Stimulated activated CD4-positive, alpha-beta T cell treated with anti-CD3 and anti-CD28 coated beads, Interleukin-1b, Interleukin-23, amount 100 ng/mL, for 1 hour (primary cell): ENCODE measurements around the gene VIPR1.
A peak's percentile ranks its signal among the peaks of the same experiment; 100 is the strongest.

Experiments used
- DNase-seq, 2 donors: peaks; one replicate each; pipeline ENCODE4 v3.0.0-alpha.2; 2020; ENCODE audit warnings: low read depth in 2 of 2

Gene VIPR1

DNA sequence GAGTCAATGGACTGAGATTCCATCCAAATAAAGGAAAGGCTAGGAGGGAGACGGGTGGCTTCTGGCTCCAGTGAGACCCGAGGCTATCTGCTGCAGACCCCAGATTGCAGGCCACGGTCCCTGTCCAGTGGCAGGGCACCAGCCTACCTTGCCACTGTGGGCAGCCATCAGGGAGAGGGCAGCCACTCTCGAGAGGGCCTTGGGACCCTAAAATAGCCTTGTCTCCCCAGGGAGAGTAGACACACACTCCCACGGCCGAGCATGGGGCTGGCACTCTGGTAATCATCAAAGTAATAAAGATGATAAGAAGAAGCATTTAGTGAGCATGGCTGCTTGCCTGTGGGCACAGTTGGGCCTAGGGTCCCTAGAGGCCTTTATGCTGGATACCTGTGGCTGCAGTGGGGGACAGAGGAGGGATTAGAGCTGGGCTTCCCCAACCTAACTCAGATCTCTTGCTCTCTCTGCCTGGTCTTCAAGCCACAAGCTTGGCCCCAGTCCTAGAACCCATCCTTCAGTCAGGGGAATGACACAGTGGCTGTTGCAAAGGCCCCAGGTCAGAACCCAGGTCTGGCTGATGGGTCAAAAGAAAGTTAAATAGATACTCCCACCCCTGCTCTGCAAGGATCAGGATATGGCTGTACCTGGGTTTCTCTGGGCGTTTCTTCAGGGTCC, 9.2 kb upstream of the VIPR1 start:
- DNase-seq: no peak

DNA sequence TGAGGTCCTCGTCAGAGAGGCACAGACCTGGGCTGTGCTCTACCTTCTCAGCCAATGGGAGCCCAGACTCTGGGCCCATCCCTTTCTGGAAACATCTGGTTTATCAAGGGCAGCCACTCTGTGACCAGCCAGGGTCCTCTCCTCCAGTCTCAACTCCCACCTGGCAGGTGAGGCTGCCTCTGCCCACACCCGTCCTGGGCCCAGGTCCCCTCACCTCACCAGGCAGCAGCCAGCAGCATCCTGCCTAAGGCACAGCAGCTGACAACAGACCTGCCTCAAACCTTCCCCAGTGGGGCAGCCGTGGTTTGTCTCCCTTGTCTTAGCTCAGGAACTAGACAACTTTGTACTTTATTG, 8.7 kb upstream of the VIPR1 start:
- no peak for DNase-seq

DNA sequence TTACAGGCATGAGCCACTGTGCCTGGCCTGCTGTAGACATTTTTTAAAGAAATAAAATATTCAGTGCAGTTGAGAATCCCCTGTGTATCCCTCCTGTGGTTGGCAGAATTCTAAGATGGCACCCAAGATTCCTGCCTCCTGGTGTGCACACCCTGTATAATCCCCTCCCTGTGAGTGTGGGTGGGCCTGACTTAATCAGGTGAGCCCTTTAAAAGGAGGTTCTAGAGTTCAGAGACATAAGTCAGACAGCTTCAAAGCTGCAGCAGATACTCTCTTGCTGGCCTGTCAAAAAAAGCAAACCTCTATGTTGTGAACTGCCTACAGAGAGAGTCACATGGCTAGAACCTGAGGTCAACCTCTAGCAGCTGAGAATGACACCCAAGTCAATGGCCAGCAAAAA, 7.0 kb upstream of the VIPR1 start:
- DNase-seq: no peak

DNA sequence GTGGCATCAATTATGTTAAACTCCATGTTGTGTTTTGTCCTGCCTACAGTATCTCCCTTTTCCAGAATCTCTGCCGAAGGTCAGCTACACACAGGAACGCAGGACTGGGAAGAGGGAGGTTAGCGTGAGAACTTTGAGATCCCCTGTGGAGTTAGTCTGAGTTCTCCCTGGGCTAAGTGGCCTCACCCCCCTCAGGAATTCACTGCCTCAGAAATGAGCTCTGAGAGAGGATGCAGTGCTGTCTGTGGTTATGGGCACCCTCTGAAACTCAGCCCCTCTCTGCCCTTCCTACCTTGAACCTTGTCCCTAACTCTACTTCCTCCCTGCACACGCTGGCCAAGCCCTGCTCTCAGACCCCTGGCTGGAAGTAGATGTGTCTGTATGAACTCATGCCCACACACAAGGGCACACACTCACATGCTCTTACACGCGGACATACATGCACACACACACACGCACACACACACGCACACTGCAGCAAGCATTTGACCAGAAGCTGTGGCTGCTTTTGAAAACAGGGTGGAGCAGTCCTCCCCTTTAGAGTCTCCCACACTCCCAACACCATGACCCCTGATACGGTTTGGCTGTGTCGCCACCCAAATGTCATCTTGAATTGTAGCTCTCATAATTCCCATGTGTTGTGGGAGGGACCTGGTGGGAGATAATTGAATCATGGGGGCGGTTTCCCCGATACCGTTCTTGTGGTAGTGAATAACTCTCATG, 5.3 kb upstream of the VIPR1 start:
- DNase-seq: no peak

DNA sequence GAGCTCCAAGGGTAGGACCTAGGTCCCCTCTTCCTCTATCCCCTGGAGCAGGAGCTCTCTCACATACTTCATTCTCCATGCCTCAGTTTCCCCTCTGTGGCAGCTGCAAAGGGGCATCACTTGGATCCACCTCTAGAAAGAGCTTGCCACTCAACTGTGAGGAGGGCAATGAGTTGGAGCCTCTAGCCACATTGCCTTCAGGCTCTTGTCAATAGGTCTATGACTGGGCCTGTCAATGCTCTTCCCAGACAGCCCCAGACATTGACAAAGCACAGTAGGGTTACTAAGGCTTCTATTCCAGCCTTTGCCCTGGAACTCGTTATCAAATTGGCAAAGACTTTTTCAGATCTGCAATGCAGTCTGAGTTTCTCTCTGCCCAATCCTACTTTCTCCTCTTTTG, 4.4 kb upstream of the VIPR1 start:
- DNase-seq: no peak

DNA sequence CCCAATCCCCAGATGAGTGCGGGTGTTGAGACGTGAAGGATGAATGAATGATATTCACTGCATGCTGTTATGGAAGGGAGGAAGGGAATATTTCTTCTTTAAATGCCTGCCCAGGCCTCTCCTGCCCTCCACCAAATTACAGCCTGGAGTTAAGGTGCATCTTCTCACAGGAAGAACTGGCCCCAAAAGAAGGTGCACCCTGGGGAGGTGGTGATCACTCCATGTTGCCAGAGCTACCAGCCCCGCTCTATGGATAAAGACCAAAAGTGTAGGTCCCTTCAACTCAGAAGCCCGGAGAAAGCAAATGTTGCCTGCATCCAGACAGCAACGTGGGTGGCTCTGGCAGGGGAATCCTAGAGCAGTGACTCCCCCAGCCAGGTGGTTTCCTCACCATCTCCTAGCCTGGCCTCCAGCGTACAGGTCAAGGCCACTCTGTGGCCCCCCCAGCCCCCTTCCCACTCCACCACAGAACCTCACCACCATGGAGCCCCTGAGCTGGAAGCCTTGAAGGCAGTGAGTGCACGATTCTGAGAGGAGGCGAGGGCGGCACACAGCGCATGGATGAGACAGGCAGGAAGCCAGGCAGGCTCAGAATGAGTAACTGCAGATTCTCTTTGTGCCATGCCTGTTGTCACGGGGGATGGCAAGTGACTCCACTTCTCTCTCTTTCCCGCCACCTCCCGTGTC, 3.5 kb upstream of the VIPR1 start:
- DNase-seq: no peak

DNA sequence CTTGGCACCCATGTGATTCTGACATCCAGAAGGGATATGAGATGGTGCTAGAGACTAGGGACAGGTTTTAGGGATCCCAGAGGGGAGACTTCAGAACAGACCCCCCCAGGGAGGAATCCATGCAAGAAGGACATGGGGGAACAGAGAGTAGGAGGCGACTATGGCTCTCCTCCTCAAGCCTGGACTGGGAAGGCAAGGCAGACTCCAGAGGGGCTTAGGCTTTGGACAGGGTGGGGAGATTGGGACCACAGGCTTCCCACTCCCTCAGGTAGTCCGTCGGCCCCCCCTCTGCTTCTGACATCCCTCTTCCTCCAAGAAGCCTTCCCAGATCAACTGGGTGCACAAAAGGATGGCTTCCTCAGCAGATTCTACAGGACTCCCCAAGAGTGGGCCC, 3.0 kb upstream of the VIPR1 start:
- no peak for DNase-seq

DNA sequence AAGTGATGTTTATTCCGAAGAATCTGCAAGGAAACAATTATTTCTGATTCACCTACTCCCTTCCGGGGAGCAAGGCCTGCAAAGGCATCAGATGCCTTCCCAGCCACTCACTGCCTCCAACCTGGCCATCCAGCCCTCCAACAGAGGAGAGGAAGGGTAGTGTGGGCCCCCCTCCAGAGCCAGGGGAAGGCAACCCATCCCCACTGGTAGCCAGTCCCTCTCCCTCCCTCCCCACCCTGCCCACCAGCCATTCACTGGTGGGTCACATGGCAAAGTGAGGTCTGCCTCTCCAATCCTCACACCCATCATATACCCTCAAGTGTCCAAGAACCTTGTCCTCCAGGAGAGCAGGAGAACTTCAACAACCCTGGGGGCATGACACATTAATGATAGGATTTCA, 2.4 kb upstream of the VIPR1 start:
- DNase-seq: no peak

DNA sequence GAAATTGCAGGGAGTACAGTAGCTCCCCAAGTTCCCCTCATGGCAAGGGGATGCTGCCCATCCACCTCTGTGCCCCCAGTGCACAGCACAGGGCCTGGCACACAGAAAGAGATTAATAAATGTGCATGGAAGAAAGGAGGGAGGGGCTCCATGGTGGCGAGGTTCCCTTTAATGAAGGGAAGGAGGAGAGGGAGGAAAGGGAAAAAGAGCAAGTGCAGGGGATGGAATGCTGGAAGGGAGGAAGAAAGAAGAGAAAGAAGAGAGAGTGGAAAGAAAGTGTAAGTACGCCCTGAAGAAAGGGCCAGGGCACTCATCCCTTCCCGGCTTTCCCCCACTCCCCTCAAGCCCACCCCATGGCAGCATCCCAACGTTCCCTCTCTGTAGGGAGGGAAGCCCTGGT, 1.5 kb upstream of the VIPR1 start:
- DNase-seq: no peak

DNA sequence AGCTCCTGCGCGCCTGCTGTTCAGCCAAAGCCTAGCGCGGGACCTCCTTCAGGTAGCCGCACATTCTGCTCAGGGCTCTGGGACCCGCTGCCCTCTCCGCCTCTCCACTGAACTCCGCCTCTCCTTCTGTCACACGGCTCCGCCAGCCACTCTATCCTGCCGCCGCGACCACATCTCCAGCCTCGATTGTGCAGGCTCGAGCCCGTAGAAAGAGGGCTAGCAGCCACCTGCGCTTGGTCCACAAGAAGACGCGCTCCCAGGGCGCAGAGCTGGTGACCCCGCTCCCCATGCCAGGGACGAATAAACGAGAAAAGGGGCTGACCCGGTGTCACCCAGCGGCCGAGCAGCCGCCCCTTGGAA, 1.1 kb upstream of the VIPR1 start:
- DNase-seq: no peak

DNA sequence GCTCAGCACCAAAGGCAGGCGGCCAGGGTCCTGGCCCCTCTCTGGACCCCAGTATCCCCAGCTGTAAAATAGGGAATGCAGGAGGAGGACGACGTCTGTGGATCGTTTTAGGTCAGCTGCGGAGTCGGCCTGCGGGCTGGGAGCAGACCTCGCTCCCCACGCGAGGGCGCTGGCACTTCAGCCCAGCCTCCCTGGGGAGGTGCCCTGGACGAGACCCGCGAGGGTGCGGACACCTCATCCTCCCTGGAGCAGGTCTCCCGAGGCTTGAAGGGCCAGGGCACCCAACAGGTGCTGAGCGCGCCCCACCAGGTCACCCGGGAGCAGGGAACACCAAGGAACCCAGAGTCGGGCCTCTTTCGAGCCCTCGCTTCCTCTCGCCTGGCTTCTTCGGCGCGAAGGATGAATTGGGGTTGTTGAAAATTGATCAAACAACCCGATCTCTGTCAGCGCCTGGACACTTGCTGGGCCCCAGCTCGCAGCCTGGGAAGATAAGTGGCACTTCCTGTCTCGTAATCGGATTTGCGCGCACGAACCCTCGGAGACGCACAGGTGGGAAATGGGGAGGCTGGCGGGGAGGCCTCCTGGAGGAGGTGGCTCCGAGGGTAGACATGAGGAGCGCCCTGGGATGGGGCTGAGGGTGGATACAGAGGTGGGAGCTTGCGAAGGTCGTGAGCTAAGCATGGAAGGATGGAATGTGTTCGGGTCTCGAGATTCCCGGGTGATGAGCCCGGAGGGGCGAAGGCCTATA, 588 bp upstream of the VIPR1 start:
- DNase-seq: peak; percentile 31 to 42

DNA sequence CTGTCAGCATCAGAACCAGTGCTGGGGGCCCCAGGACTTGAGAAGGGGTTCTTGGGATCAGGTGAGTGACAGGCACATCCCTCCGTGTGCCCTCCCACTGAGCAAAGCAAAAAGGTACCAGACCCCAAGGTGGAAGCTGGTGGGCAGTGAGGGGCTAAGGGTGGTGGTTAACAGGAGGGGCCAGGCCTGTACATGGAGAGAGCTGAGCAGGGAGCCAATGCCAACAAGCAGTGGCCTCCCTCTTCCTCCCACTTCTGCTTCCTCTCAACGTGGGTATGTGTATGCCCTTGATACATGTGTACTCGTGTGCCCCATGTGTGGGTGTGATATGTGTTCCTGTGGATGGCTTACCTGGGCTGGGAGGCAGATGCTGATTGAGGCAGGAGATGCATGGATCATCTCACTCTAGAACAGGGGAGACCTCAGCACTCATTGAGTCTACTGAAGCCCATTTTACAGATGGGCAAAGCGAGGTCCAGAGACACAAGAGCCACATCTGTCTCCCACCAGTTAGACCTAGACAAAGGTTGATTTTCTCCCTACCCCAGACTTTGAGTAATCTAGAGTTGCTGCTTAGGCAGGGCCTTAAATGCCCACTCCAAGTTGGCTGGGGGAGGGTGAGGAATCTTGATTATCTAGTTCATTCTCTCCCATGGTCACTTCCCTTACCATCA, 945 bp downstream of the VIPR1 start:
- DNase-seq: no peak

DNA sequence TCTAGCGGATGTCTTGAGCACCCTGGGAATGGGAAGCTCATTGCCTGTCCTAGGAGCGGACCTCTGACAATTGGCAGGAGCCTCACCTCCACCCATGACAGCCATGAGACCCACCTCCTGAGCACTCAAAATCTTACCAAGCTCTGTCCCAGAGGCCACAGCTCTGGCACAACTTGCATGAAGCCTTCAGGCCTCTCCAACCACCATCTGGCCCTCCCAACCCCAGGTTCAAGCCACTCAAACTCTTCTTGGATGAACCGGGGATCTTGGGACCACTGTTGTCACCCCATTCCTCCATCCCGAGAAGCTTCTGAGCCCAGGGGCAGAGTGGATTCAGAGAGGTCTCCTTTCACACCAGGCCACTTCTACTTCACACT, 1.5 kb downstream of the VIPR1 start:
- no peak for DNase-seq

DNA sequence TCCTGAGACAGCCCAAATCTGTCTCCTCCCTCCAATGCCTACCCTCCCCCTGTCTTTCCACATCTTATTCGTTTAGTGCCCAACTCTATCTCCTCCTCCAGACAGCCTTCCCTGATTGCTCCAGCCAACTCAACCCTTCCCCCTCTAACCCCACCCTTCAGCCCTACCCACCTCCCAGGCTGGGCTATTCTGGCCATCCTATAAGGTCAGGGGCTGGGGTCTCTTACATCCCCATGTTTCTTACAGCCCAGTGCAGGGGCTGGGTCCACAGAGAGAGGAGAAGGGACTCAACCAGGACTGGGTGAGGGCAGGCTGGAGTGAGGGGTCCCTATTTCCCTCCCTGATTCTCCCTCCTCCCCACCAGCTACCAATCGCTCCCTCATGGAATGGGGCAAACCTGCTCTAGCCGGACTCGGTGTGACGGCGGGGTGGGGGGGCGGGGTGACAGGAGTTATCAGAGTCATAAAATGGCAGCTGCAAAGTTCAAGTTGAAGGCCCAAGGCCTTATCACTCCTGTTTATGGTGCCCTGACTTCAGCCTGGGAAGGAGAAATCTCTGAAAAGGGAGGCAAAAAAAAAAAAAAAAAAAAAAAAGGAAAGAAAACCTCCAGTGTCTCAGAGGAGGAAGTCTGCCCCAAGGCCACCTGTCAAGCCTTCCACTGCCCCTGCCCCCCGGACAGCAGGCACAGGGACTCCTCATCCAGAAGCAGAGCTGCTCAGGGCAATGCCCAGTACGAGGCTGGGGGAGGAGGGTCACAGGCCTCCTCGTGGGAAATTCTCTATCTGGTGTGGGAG, 2.1 kb downstream of the VIPR1 start:
- no peak for DNase-seq

DNA sequence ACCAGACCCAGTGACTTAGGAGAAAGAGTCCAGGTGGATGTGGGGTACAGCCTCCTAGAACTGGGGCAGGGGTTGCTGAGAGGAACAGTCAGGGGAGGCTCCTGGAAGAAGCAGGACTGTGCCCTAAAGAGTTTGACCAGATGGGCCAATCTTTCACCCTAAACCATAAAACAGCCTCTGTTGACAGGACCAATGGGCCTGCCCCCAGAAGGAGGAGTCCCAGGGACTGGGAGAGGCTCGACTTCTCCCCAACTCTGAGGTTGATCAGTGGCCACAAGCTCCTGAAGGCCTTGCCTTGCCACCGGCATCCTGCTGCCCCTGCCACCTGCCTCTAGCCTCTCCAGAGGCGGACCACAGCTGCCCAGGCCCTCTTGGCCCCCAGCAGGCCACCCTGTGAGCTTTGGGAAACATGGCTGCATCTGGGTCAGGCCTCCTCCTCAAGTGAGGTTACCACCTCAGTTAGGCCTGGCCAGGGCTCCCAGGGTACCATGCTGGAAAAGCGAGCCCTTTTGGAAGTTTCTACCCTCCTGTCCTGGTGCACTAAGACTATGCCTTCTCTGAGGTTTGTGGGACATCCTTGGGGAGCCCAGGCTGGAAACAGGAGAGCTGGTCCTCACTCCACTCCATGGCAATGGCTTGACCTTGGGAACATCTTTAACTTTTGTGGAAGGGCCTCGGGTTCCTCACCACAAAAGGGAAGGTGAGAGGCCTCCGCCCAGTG, 2.8 kb downstream of the VIPR1 start:
- DNase-seq: no peak

DNA sequence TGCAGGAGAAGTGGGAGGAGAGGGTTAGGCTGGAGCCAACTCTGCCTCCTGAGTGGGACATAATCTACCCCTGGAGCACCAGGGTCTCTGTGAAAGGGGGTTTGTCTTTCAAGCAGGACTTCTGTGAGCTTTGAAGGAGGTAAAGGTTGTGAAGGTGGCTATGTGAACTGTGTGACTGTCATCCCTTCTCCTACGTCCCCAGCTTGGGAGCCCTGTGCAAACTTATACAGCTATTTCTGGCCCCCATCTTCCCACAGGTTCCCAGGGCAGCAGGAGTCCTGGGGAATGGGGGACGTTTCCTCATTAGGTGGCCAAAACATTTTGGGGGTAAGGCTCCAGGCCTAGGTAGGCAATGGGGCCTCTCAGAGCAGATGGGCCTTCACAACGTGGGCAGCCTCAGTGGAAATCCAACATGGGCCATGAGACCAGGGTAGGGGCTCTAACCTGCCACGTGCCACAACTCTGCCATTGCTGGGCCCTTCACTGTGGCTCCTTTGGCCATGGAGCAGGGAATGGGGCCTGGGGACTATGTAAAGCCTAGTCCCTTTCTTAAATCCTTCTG, 3.5 kb downstream of the VIPR1 start:
- no peak for DNase-seq

DNA sequence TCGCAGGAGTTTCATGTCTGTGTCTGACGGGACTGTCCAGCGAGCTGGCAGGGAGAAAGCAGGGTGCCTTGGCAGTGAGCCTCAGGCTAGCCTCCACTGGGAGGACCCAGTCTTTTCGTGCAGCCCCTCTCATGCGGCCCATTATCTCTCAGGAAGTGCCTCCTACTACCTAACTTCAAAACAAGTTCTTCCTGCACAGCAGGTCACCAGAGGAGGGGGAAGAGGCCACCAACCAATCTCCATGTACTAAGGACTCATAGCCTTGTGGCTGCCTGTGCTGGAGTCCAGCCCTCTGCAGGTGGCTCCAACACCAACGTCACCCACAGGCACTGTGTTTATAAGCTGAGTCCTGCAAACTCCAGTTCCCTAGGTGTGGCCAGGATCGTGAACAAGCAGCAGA, 4.8 kb downstream of the VIPR1 start:
- DNase-seq: no peak

DNA sequence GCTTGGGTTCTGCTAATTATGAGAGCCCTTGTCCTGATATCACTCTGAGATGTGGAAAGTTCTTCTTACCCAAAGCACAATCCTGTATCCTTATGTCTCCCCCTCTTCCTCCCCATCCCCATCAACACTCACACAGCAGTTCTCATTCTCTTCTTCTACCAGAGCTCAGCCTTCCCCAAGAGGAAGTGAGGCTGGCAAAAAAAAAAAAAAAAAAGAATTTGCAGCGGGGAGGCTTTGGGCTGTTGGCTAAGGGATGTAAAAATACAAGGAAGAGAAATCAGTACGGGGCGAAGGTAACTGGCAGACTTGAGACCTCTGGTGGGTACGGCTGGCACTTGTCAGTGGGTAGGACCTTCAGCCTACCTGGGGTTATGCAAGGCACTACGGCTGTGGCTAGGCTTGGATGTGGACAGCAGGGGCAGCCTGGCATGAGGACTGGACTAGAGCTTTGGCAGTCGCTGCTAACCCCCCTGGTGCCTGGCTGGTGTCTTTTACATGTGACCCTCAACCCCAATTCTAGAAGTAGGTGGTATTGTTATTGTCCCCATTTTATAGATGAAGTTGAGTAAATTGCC, 5.4 kb downstream of the VIPR1 start:
- no peak for DNase-seq

DNA sequence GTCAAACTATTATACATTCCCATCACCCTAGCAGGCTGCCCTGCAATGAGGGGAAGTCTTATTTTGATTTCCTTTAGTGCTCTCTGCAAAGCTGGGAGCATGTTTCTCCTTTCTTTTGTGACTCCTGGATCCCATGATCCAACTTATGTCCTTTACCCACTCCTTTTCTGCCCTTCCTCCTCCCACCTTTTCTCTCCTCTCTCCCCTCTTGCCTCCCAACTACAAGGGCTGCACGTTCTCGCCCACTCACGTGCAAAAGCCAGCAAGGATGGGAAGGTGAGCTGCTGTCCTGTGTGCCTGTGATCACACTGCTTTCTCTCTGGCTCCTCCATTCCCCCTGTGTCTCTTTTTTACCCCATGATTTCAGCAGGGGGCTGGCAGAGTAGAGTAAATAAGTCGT, 6.1 kb downstream of the VIPR1 start:
- DNase-seq: no peak

DNA sequence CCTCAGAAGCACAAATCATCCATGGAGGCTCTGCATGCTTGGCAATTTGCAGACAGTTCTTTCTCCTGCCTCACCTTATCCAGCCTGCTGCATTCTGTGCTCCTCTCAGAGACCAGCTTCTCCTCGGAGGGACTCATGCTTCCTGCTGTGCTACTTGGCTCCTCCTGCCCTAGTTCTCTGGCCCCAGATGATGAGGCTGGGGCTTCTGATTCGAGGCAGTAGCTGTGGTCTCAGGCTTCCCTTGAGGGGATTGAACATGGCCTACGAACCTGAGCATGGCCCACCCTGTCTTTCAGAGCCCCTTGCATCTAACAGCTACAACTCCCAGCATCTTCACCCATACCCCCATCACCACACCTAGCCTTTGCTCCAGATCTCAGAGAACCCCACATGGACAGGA, 6.7 kb downstream of the VIPR1 start:
- no peak for DNase-seq
